Subcutaneous abdominal adipose tissue (tissue), 5 donors: Measurements from ENCODE around the gene MRPL1.
A peak's percentile ranks its signal among the peaks of the same experiment; 100 is the strongest.

Experiments used
- H3K27ac ChIP-seq: one replicate; pipeline ENCODE4 v1.7.0; 2013; ENCODE audit warnings: low read depth, mild to moderate bottlenecking, inconsistent platforms, low read length, moderate library complexity
- H3K27me3 ChIP-seq, 5 donors: one replicate each; pipeline ENCODE4 v1.7.0; 2013; ENCODE audit warnings: low read length in 5 of 5, inconsistent platforms in 1 of 5; ENCODE audit not compliant: control insufficient read depth in 5 of 5, insufficient read depth in 4 of 5
- H3K36me3 ChIP-seq, 5 donors: one replicate each; pipeline ENCODE4 v1.7.0; 2013; ENCODE audit warnings: low read length in 5 of 5; ENCODE audit not compliant: control insufficient read depth in 5 of 5, insufficient read depth in 5 of 5
- H3K4me1 ChIP-seq, 5 donors: one replicate each; pipeline ENCODE4 v1.7.0; 2013; ENCODE audit warnings: low read length in 5 of 5, mild to moderate bottlenecking in 3 of 5, moderate library complexity in 1 of 5; ENCODE audit not compliant: control insufficient read depth in 5 of 5, insufficient read depth in 5 of 5
- H3K4me3 ChIP-seq, 5 donors: one replicate each; pipeline ENCODE4 v1.7.0; 2013; ENCODE audit warnings: low read length in 5 of 5, low read depth in 1 of 5
- H3K9ac ChIP-seq, 5 donors: one replicate each; pipeline ENCODE4 v1.7.0; 2013; ENCODE audit warnings: low read length in 5 of 5, mild to moderate bottlenecking in 4 of 5, moderate library complexity in 3 of 5
- H3K9me3 ChIP-seq, 5 donors: one replicate each; pipeline ENCODE4 v1.7.0; 2013; ENCODE audit warnings: low read length in 5 of 5; ENCODE audit not compliant: control insufficient read depth in 5 of 5
- donor health status: healthy.
- donor health status: healthy.
- donor health status: healthy.
- donor health status: healthy.
- donor health status: healthy.

Gene MRPL1

GRCh38 chr4:77872723-77873445, 10.3 kb downstream of the MRPL1 start:
- Histone ChIP-seq H3K4me3 (no peak overlapping the region), H3K36me3 (peaks cover 11 to 33% (median 18%) of the 10 kb centered on the region in 5 donors), H3K27ac (no peak overlapping the region), H3K9ac (no peak overlapping the region), H3K9me3 (no peaks in the 10 kb centered on the region), H3K27me3 (no peaks in the 10 kb centered on the region), H3K4me1 (no peaks in the 10 kb centered on the region)

- H3K9ac ChIP-seq: no peak overlapping the region
- H3K4me1 ChIP-seq: no peaks in the 10 kb centered on the region
- no peak overlapping the region for H3K4me3 ChIP-seq
- H3K27ac ChIP-seq: no peak overlapping the region
- H3K9me3 ChIP-seq: no peaks in the 10 kb centered on the region
- no peaks in the 10 kb centered on the region for H3K27me3 ChIP-seq
- H3K36me3 ChIP-seq: peaks cover 11 to 34% (median 14%) of the 10 kb centered on the region in 5 donors
Observed at GRCh38 chr4:77877167-77877566, 14.5 kb downstream of the MRPL1 start.

GRCh38 chr4:77877771-77878565, 15.3 kb downstream of the MRPL1 start:
- no peak overlapping the region for H3K9ac ChIP-seq
- no peaks in the 10 kb centered on the region for H3K4me1 ChIP-seq
- peaks cover 9 to 28% (median 12%) of the 10 kb centered on the region in 5 donors for H3K36me3 ChIP-seq
- no peak overlapping the region for H3K27ac ChIP-seq
- no peaks in the 10 kb centered on the region for H3K9me3 ChIP-seq
- no peak overlapping the region for H3K4me3 ChIP-seq
- no peaks in the 10 kb centered on the region for H3K27me3 ChIP-seq

- peaks cover 3 to 22% (median 14%) of the 10 kb centered on the region in 5 donors for H3K36me3 ChIP-seq
- H3K9ac ChIP-seq: no peak overlapping the region
- no peaks in the 10 kb centered on the region for H3K4me1 ChIP-seq
- H3K27me3 ChIP-seq: no peaks in the 10 kb centered on the region
- no peak overlapping the region for H3K4me3 ChIP-seq
- no peaks in the 10 kb centered on the region for H3K9me3 ChIP-seq
- H3K27ac ChIP-seq: no peak overlapping the region
Observed at GRCh38 chr4:77880784-77881183, 18.2 kb downstream of the MRPL1 start.

GRCh38 chr4:77881460-77882295, 19.0 kb downstream of the MRPL1 start:
- no peaks in the 10 kb centered on the region for H3K4me1 ChIP-seq
- H3K27ac ChIP-seq: no peak overlapping the region
- H3K27me3 ChIP-seq: no peaks in the 10 kb centered on the region
- no peaks in the 10 kb centered on the region for H3K9me3 ChIP-seq
- H3K36me3 ChIP-seq: peaks cover 5 to 26% (median 15%) of the 10 kb centered on the region in 5 donors
- H3K4me3 ChIP-seq: no peak overlapping the region
- no peak overlapping the region for H3K9ac ChIP-seq

GRCh38 chr4:77893451-77893850, 30.8 kb downstream of the MRPL1 start:
- peaks cover 6 to 30% (median 29%) of the 10 kb centered on the region in 5 donors for H3K36me3 ChIP-seq
- H3K27me3 ChIP-seq: no peaks in the 10 kb centered on the region
- H3K4me1 ChIP-seq: no peaks in the 10 kb centered on the region
- H3K4me3 ChIP-seq: no peak overlapping the region
- no peak overlapping the region for H3K9ac ChIP-seq
- H3K27ac ChIP-seq: no peak overlapping the region
- H3K9me3 ChIP-seq: no peaks in the 10 kb centered on the region

- Histone ChIP-seq H3K4me1 (no peaks in the 10 kb centered on the region), H3K27ac (no peak overlapping the region), H3K4me3 (no peak overlapping the region), H3K9ac (peak overlapping the region in 1 of 5 donors; percentile 26), H3K27me3 (no peaks in the 10 kb centered on the region), H3K36me3 (peaks cover 0 to 30% (median 17%) of the 10 kb centered on the region in 5 donors), H3K9me3 (no peaks in the 10 kb centered on the region)
Observed at GRCh38 chr4:77899607-77900006, 37.0 kb downstream of the MRPL1 start.

GRCh38 chr4:77903186-77903585, 40.6 kb downstream of the MRPL1 start:
- Histone ChIP-seq H3K4me3 (no peak overlapping the region), H3K27me3 (no peaks in the 10 kb centered on the region), H3K9me3 (no peaks in the 10 kb centered on the region), H3K36me3 (peaks cover 0 to 8% (median 3%) of the 10 kb centered on the region in 5 donors), H3K27ac (no peak overlapping the region), H3K4me1 (no peaks in the 10 kb centered on the region), H3K9ac (no peak overlapping the region)

- Histone ChIP-seq H3K4me1 (no peaks in the 10 kb centered on the region), H3K4me3 (no peak overlapping the region), H3K27me3 (no peaks in the 10 kb centered on the region), H3K9ac (no peak overlapping the region), H3K36me3 (peaks cover 2 to 12% (median 9%) of the 10 kb centered on the region in 5 donors), H3K27ac (no peak overlapping the region), H3K9me3 (no peaks in the 10 kb centered on the region)
Observed at GRCh38 chr4:77905651-77906263, 43.1 kb downstream of the MRPL1 start.
